Activated CD4-positive, CD25-positive, alpha-beta regulatory T cell treated with anti-CD3 and anti-CD28 coated beads, Interleukin-2, amount 50 U/mL, for 16 hours (primary cell): ENCODE results near the gene SGO1.

Experiments used
- DNase-seq: peaks from one replicate; pipeline ENCODE4 v3.0.0-alpha.2; 2020; ENCODE audit warnings: low read depth, low spot score

Gene SGO1

GRCh38 chr3:20154928-20155327 is 31.1 kb downstream of the SGO1 start:
- DNase-seq = no peak

- DNase-seq = no peak
Observed at GRCh38 chr3:20154078-20154477, 31.9 kb downstream of the SGO1 start.

- DNase-seq = no peak
Observed at GRCh38 chr3:20148466-20148865, 37.5 kb downstream of the SGO1 start.

- no peak for DNase-seq
Observed at GRCh38 chr3:20147361-20147760, 38.6 kb downstream of the SGO1 start.

GRCh38 chr3:20146301-20146700 is 39.7 kb downstream of the SGO1 start:
- DNase-seq = no peak

GRCh38 chr3:20145874-20146273 is 40.1 kb downstream of the SGO1 start:
- no peak for DNase-seq

- no peak for DNase-seq
Observed at GRCh38 chr3:20143519-20143918, 42.5 kb downstream of the SGO1 start.

GRCh38 chr3:20142517-20142916 is 43.5 kb downstream of the SGO1 start:
- no peak for DNase-seq

GRCh38 chr3:20141851-20142250 is 44.2 kb downstream of the SGO1 start:
- DNase-seq = no peak

- no peak for DNase-seq
Observed at GRCh38 chr3:20141316-20141715, 44.7 kb downstream of the SGO1 start.

- DNase-seq = no peak
Observed at GRCh38 chr3:20140881-20141280, 45.1 kb downstream of the SGO1 start.

GRCh38 chr3:20137647-20138046 is 48.4 kb downstream of the SGO1 start:
- DNase-seq = no peak

GRCh38 chr3:20136231-20136630 is 49.8 kb downstream of the SGO1 start:
- no peak for DNase-seq

- DNase-seq = no peak
Observed at GRCh38 chr3:20130106-20130505, 55.9 kb downstream of the SGO1 start.

- DNase-seq = no peak
Observed at GRCh38 chr3:20128358-20128757, 57.6 kb downstream of the SGO1 start.

- DNase-seq = no peak
Observed at GRCh38 chr3:20125897-20126296, 60.1 kb downstream of the SGO1 start.

- no peak for DNase-seq
Observed at GRCh38 chr3:20125289-20125688, 60.7 kb downstream of the SGO1 start.

GRCh38 chr3:20123131-20123652 is 62.8 kb downstream of the SGO1 start:
- DNase-seq = no peak

GRCh38 chr3:20121088-20121487 is 64.9 kb downstream of the SGO1 start:
- DNase-seq = no peak
